Naive thymus-derived CD4-positive, alpha-beta T cell (primary cell): Measurements from ENCODE around the gene GMIP. TPM values are rescaled to one million over a fixed set of nuclear protein-coding genes. Genes with fewer than 3 reads are reported as not detected.
A peak's percentile ranks its signal among the peaks of the same experiment; 100 is the strongest.

Experiments
- ATAC-seq: fragments of 150-1000 bp; cut with Tn5 transposase; 2 replicates; pipeline ENCODE4 v1.10.0; 2021; ENCODE audit warnings: mild to moderate bottlenecking, moderate library complexity
- CTCF ChIA-PET: fragments of 350-600 bp; sonication (Branson Sonifier 250); formaldehyde crosslinking; loops from one replicate; lab custom pipeline; 2021; ENCODE audit warnings: antibody characterized with exemption; lab: Charles Lee
- POLR2A ChIA-PET: fragments of 350-600 bp; sonication (Branson Sonifier 250); formaldehyde crosslinking; loops from one replicate; lab custom pipeline; 2021; ENCODE audit warnings: antibody characterized with exemption, inconsistent platforms; lab: Charles Lee
- DNase-seq, 9 donors: peaks; one replicate each; pipeline versions ENCODE4 v3.0.0 to v3.0.0-alpha.2; 2020 to 2022; ENCODE audit warnings: mixed read lengths in 1 of 9
- H3K27ac ChIP-seq: one replicate; pipeline ENCODE4 v1.7.0; 2013; ENCODE audit warnings: mild to moderate bottlenecking, low read depth, low read length, moderate library complexity
- H3K27me3 ChIP-seq, 2 donors: one replicate each; pipeline ENCODE4 v1.7.0; 2013; ENCODE audit warnings: low read length in 2 of 2, mild to moderate bottlenecking in 2 of 2, moderate library complexity in 2 of 2; ENCODE audit not compliant: control insufficient read depth in 2 of 2, insufficient read depth in 2 of 2
- H3K36me3 ChIP-seq, 3 experiments: 1 replicate in 2 of 3; 2 replicates in 1 of 3; pipeline ENCODE4 v1.7.0; 2013; ENCODE audit warnings: low read length in 3 of 3, mild to moderate bottlenecking in 3 of 3, moderate library complexity in 1 of 3; ENCODE audit not compliant: insufficient read depth in 3 of 3, control insufficient read depth in 2 of 3
- H3K4me1 ChIP-seq, 2 donors: one replicate each; pipeline ENCODE4 v1.7.0; 2013; ENCODE audit warnings: low read length in 2 of 2, mild to moderate bottlenecking in 2 of 2, moderate library complexity in 1 of 2; ENCODE audit not compliant: control insufficient read depth in 2 of 2, insufficient read depth in 2 of 2
- H3K4me3 ChIP-seq: 2 replicates; pipeline ENCODE4 v1.7.0; 2013; ENCODE audit warnings: mild to moderate bottlenecking, low read length
- H3K9me3 ChIP-seq, 3 experiments: 1 replicate in 2 of 3; 2 replicates in 1 of 3; pipeline ENCODE4 v1.7.0; 2013; ENCODE audit warnings: low read length in 3 of 3; ENCODE audit not compliant: control insufficient read depth in 2 of 3
- H3K27ac Mint-ChIP-seq, 9 donors: one replicate each; pipeline ENCODE4 v1.8.0; 2020 to 2022; ENCODE audit warnings: mixed read lengths in 9 of 9, mild to moderate bottlenecking in 8 of 9, moderate library complexity in 5 of 9, inconsistent platforms in 2 of 9
- H3K27me3 Mint-ChIP-seq, 5 donors: one replicate each; pipeline ENCODE4 v1.8.0; 2021 to 2022; ENCODE audit warnings: mixed read lengths in 5 of 5, mild to moderate bottlenecking in 1 of 5
- H3K36me3 Mint-ChIP-seq, 5 donors: one replicate each; pipeline ENCODE4 v1.8.0; 2020 to 2022; ENCODE audit warnings: mixed read lengths in 5 of 5, mild to moderate bottlenecking in 3 of 5, inconsistent platforms in 1 of 5
- H3K4me1 Mint-ChIP-seq, 7 donors: one replicate each; pipeline ENCODE4 v1.8.0; 2020 to 2022; ENCODE audit warnings: mixed read lengths in 7 of 7, mild to moderate bottlenecking in 3 of 7, inconsistent platforms in 1 of 7
- H3K4me3 Mint-ChIP-seq, 10 donors: one replicate each; pipeline ENCODE4 v1.8.0; 2020 to 2022; ENCODE audit warnings: mild to moderate bottlenecking in 10 of 10, mixed read lengths in 10 of 10, moderate library complexity in 6 of 10, inconsistent platforms in 2 of 10
- H3K9me3 Mint-ChIP-seq, 11 donors: one replicate each; pipeline ENCODE4 v1.8.0; 2020 to 2022; ENCODE audit warnings: mixed read lengths in 11 of 11, mild to moderate bottlenecking in 4 of 11, inconsistent platforms in 1 of 11, moderate library complexity in 1 of 11
- intact Hi-C, 2 donors: fragments of 100-400 bp; cut with micrococcal nuclease; formaldehyde crosslinking; loops; one replicate each; pipeline ENCODE4 v1.15.1; 2023
- polyA plus RNA-seq, 2 donors: library from polyadenylated mRNA; unstranded; fragments of 300-500 nt; fragmentation: Illumina TruSeq; gene quantifications; one replicate each; pipeline ENCODE4 v1.2.3, GENCODE V29; 2021
- total RNA-seq, 6 experiments: library from RNA in 5 of 6; stranded (reverse) in 5 of 6; gene quantifications; 1 replicate in 5 of 6; 2 replicates in 1 of 6; pipeline ENCODE4 v1.2.3 and lab custom pipeline; 2021 to 2026

GMIP gene
- total and polyA plus RNA-seq, 7 experiments from 2014 or later: 32.9 to 141 (median 99.1) TPM

DNA sequence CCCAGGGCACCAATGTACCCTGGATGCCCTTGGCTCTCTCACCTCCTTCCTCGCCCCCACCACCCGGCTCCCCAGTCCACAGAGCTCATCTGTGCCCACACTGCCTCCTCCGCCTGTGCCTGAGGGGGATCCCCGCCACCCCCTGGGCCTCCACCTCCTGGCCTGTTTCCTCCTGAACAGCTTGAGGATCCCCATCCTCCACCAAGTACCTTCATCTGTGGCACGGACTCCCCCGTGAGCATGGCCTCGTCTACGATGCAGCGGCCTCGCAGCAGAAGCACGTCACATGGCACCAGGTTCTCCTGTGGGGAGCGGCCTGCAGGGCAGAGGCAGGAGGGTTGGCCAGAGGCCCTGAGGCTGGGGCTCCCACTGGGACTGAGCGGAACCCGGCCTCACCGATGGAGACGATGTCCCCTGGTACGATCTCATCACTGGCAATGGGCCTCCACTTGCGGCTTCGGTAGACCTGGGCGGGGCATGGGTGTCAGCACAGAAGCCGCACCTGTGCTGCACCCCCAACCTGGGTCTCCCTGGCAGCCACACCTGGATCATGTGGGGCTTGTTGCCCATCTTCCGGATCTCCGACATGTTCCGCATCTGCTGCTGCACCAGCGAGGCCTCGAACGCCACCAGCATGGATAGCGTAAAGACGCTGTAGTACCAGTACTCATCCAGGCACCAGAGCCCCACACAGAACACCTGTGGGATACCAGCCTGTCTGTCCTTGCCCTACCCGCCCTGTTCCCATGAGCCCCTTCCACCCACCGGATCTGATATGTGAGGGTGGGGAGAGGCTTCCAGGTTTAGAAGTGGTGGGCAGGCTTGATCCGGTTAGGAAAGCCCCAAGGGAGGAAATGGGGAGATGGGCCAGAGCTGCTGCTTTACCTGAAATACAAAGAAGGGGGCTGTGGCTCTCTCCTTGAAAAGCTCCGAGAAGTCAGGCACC, 13.3 kb upstream of the GMIP start:
- intact Hi-C loops: no loop called here

DNA sequence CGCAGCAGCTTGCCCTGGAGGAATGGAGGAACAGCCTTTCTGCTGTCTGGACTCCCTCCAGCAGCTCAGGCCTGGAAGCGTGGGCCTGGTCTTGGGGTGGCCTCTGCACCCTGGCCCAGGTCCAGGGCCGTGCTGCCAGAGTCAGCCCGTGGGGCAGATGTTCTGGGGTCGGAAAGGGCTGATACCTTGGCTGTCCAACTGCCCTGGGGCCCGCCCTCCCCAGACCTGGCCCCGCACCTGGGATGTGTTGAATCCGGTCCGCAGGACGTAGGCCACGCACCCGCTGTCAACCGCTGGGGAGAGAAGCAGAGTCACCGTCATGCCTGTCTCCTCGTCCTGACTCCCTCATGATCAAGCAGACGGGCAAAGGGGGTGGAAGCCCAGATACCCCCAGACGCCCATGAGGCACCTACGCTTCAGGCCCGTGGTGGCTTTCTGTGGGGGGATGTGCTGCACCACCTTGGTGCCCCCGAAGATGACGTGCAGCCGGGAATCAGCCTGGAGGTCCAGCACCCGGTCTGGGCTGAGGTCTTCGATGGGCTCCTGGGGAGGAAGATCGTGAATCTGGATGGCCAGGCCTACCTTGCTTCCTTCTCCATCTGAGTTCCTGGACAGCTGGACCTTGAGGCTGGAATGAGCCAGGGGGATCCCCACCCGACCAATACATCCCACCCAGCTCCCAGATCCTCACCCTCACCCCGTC, 12.3 kb upstream of the GMIP start:
- H3K36me3 Mint-ChIP-seq: peaks cover 5 to 38% (median 14%) of the 10 kb centered on the region in 5 donors
- CTCF ChIA-PET: interaction anchor here (0.6 kb wide), 1 partner anchor 298 kb away, joined by 3 read pairs; no protein-coding TSS in a partner anchor
- H3K4me1 Mint-ChIP-seq: peaks cover 0 to 6% (median 0%) of the 10 kb centered on the region in 7 donors
- H3K4me3 Mint-ChIP-seq: no peak overlapping the region
- no peak for DNase-seq
- POLR2A ChIA-PET: interaction anchor here (1.5 to 1.9 kb wide), 2 partner anchors 12 to 13 kb away, joined by 6 to 7 read pairs; partner anchors contain the start of genes GMIP and ZNF101
- H3K27me3 Mint-ChIP-seq: no peaks in the 10 kb centered on the region
- Histone ChIP-seq H3K4me1 (no peaks in the 10 kb centered on the region), H3K36me3 (peaks cover 21 to 93% (median 37%) of the 10 kb centered on the region in 3 experiments), H3K27me3 (no peaks in the 10 kb centered on the region), H3K4me3 (no peak overlapping the region), H3K9me3 (no peaks in the 10 kb centered on the region), H3K27ac (no peak overlapping the region)
- intact Hi-C loops: no loop called here
- ATAC-seq: no peak
- H3K27ac Mint-ChIP-seq: no peak overlapping the region
- H3K9me3 Mint-ChIP-seq: no peaks in the 10 kb centered on the region

More for the DNA sequence above, 13.3 kb upstream of the GMIP start:
- Mint-ChIP-seq H3K27me3 (no peaks in the 10 kb centered on the region), H3K4me3 (peak overlapping the region in 1 of 10 donors; percentile 7), H3K36me3 (peaks cover 5 to 43% (median 20%) of the 10 kb centered on the region in 5 donors), H3K27ac (no peak overlapping the region), H3K4me1 (peaks cover 7 to 14% (median 9%) of the 10 kb centered on the region in 7 donors), H3K9me3 (no peaks in the 10 kb centered on the region)
- POLR2A ChIA-PET: interaction anchor here (1.5 kb wide), 2 partner anchors 12 to 13 kb away, joined by 5 to 6 read pairs; partner anchors contain the start of gene GMIP
- H3K27ac ChIP-seq: no peak overlapping the region
- DNase-seq: no peak
- no peaks in the 10 kb centered on the region for H3K27me3 ChIP-seq
- no peak overlapping the region for H3K4me3 ChIP-seq
- H3K36me3 ChIP-seq: peaks cover 21 to 91% (median 32%) of the 10 kb centered on the region in 3 experiments
- ATAC-seq: no peak
- CTCF ChIA-PET: interaction anchor here (0.6 to 0.8 kb wide), 2 partner anchors 11 to 100 kb away, joined by 3 to 4 read pairs; no protein-coding TSS in a partner anchor
- H3K9me3 ChIP-seq: no peaks in the 10 kb centered on the region
- peaks cover 4 to 7% of the 10 kb centered on the region in 2 donors for H3K4me1 ChIP-seq

GRCh38 chr19:19655051-19655594, 11.7 kb upstream of the GMIP start:
- Histone ChIP-seq H3K27me3 (no peaks in the 10 kb centered on the region), H3K4me3 (no peak overlapping the region), H3K36me3 (peaks cover 21 to 100% (median 39%) of the 10 kb centered on the region in 3 experiments), H3K9me3 (no peaks in the 10 kb centered on the region), H3K4me1 (no peaks in the 10 kb centered on the region), H3K27ac (no peak overlapping the region)
- peak overlapping the region in 1 of 9 donors; percentile 56 for H3K27ac Mint-ChIP-seq
- no peaks in the 10 kb centered on the region for H3K27me3 Mint-ChIP-seq
- no peak overlapping the region for H3K4me3 Mint-ChIP-seq
- ChIA-PET POLR2A (interaction anchor here (1.5 to 1.9 kb wide), 2 partner anchors 11 to 14 kb away, joined by 6 to 7 read pairs; partner anchors contain the start of genes GMIP and ZNF101), CTCF (interaction anchor here (0.6 kb wide), 1 partner anchor 299 kb away, joined by 3 read pairs; no protein-coding TSS in a partner anchor)
- no peaks in the 10 kb centered on the region for H3K9me3 Mint-ChIP-seq
- H3K36me3 Mint-ChIP-seq: peaks cover 5 to 38% (median 14%) of the 10 kb centered on the region in 5 donors
- ATAC-seq (no peak), DNase-seq (no peak)
- peaks cover 0 to 6% (median 0%) of the 10 kb centered on the region in 7 donors for H3K4me1 Mint-ChIP-seq
- intact Hi-C loops: no loop called here

GRCh38 chr19:19654441-19654840, 11.0 kb upstream of the GMIP start:
- peaks cover 21 to 100% (median 39%) of the 10 kb centered on the region in 3 experiments for H3K36me3 ChIP-seq
- ChIA-PET CTCF (no interaction called here), POLR2A (interaction anchor here (1.1 to 1.9 kb wide), 2 partner anchors 14 to 20 kb away, joined by 3 to 7 read pairs; partner anchors contain the start of gene ZNF101)
- intact Hi-C loops: no loop called here
- ATAC-seq: no peak
- no peak overlapping the region for H3K27ac ChIP-seq
- no peaks in the 10 kb centered on the region for H3K27me3 Mint-ChIP-seq
- H3K4me3 Mint-ChIP-seq: no peak overlapping the region
- H3K4me3 ChIP-seq: no peak overlapping the region
- H3K4me1 Mint-ChIP-seq: peaks cover 0 to 6% (median 0%) of the 10 kb centered on the region in 7 donors
- no peaks in the 10 kb centered on the region for H3K9me3 ChIP-seq
- no peak overlapping the region for H3K27ac Mint-ChIP-seq
- no peaks in the 10 kb centered on the region for H3K4me1 ChIP-seq
- no peaks in the 10 kb centered on the region for H3K9me3 Mint-ChIP-seq
- DNase-seq: no peak
- no peaks in the 10 kb centered on the region for H3K27me3 ChIP-seq
- peaks cover 5 to 38% (median 14%) of the 10 kb centered on the region in 5 donors for H3K36me3 Mint-ChIP-seq

- H3K36me3 Mint-ChIP-seq: peaks cover 5 to 38% (median 17%) of the 10 kb centered on the region in 5 donors
- no peaks in the 10 kb centered on the region for H3K27me3 Mint-ChIP-seq
- no peaks in the 10 kb centered on the region for H3K4me1 ChIP-seq
- peaks cover 0 to 6% (median 0%) of the 10 kb centered on the region in 7 donors for H3K4me1 Mint-ChIP-seq
- intact Hi-C loops: no loop called here
- DNase-seq (no peak), ATAC-seq (no peak)
- H3K4me3 Mint-ChIP-seq: no peak overlapping the region
- ChIA-PET POLR2A (interaction anchor here (1.1 to 2.8 kb wide), 2 partner anchors 9 to 20 kb away, joined by 3 to 20 read pairs; partner anchors contain the start of gene ATP13A1), CTCF (no interaction called here)
- no peaks in the 10 kb centered on the region for H3K9me3 ChIP-seq
- H3K36me3 ChIP-seq: peaks cover 17 to 97% (median 39%) of the 10 kb centered on the region in 3 experiments
- no peak overlapping the region for H3K27ac ChIP-seq
- no peaks in the 10 kb centered on the region for H3K9me3 Mint-ChIP-seq
- no peaks in the 10 kb centered on the region for H3K27me3 ChIP-seq
- H3K27ac Mint-ChIP-seq: peak overlapping the region in 1 of 9 donors; percentile 29
- no peak overlapping the region for H3K4me3 ChIP-seq
Observed at GRCh38 chr19:19653597-19654147, 10.2 kb upstream of the GMIP start.
